Stimulated activated naive CD8-positive, alpha-beta T cell treated with anti-CD3 and anti-CD28 coated beads, Interleukin-15, amount 100 ng/mL, for 72 hours (primary cell): Measurements from ENCODE around the gene ITGB3.

Experiments used
- ATAC-seq: fragments of 150-1000 bp; cut with Tn5 transposase; 2 replicates; pipeline ENCODE4 v1.10.0; 2021; ENCODE audit warnings: mild to moderate bottlenecking, moderate library complexity
- DNase-seq, 2 donors: peaks; one replicate each; pipeline ENCODE4 v3.0.0; 2021 to 2022
- H3K27ac Mint-ChIP-seq, 2 donors: one replicate each; pipeline ENCODE4 v1.8.0; 2022; ENCODE audit warnings: mild to moderate bottlenecking in 2 of 2, mixed read lengths in 2 of 2, moderate library complexity in 2 of 2
- H3K27me3 Mint-ChIP-seq: one replicate; pipeline ENCODE4 v1.8.0; 2022; ENCODE audit warnings: mixed read lengths
- H3K4me1 Mint-ChIP-seq: one replicate; pipeline ENCODE4 v1.8.0; 2022; ENCODE audit warnings: mild to moderate bottlenecking, mixed read lengths
- H3K4me3 Mint-ChIP-seq, 2 donors: one replicate each; pipeline ENCODE4 v1.8.0; 2022; ENCODE audit warnings: mild to moderate bottlenecking in 2 of 2, mixed read lengths in 2 of 2, moderate library complexity in 1 of 2
- H3K9me3 Mint-ChIP-seq, 2 donors: one replicate each; pipeline ENCODE4 v1.8.0; 2022; ENCODE audit warnings: mixed read lengths in 2 of 2

Gene ITGB3

GRCh38 chr17:47315451-47316266 lies 62.0 kb downstream of the ITGB3 start:
- Mint-ChIP-seq H3K9me3 (no peaks in the 10 kb centered on the region), H3K4me1 (no peaks in the 10 kb centered on the region), H3K27me3 (no peaks in the 10 kb centered on the region), H3K27ac (no peak overlapping the region), H3K4me3 (no peak overlapping the region)
- ATAC-seq (peak; percentile 72), DNase-seq (peak; percentile 11 to 29)

GRCh38 chr17:47316311-47316710 lies 62.7 kb downstream of the ITGB3 start:
- ATAC-seq (no peak), DNase-seq (no peak)
- no peaks in the 10 kb centered on the region for H3K4me1 Mint-ChIP-seq
- no peak overlapping the region for H3K27ac Mint-ChIP-seq
- no peaks in the 10 kb centered on the region for H3K27me3 Mint-ChIP-seq
- H3K4me3 Mint-ChIP-seq: no peak overlapping the region
- H3K9me3 Mint-ChIP-seq: peaks cover 4 to 5% of the 10 kb centered on the region in 2 donors

DNA sequence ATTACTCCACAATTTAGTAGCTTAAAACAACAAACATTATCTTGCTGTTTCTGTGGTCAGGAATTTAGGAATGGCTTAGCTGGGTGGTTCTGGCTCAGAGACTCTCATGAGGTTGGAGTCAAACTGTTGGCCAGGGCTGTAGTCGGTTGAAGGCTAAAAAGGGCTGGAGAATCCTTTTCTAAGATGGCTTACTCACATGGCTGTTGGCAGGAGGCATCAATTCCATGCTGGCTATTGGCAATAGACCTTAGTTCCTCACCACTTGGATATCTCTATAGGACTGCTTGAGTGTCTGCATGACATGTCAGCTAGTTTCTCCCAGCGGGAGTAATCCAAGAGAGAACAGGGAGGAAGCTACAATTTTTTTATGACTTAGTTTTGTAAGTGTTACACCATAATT lies 63.5 kb downstream of the ITGB3 start:
- Mint-ChIP-seq H3K4me1 (no peaks in the 10 kb centered on the region), H3K27ac (no peak overlapping the region), H3K27me3 (no peaks in the 10 kb centered on the region), H3K4me3 (no peak overlapping the region), H3K9me3 (peaks cover 6 to 7% of the 10 kb centered on the region in 2 donors)
- ATAC-seq: no peak
- DNase-seq: no peak

DNA sequence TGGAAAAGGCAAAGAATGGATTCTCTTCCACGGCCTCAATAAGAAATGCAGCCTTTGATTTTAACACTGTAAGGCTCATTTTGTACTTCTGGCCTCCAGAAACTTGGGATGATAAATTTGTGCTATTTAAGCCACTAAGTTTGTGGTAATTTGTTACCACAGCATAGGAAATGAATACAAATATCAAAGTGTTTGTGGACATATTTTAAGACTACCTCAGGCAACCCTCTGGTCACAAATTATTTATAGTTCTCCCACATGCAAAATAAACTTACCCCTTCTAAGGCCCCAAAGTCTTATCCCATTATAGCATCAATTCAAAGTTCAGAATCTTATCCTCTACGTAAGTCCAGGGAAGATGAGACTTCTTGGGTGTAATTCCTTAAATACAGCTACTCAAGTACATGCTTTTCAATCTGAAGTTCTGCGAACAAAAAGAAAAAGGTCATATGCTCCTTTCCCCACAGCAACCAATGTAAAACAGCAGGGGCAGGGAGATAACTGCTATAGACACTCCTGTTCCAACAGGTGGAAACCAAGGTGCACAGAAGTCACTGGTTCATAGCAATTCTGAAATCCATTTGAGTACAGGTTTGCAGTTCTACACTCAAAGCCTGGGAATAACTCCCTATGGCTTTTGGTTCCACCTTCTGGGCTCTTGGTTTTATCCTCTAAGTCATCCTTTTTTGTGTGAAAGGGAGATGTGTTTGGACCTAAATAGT lies 64.7 kb downstream of the ITGB3 start:
- DNase-seq (no peak), ATAC-seq (no peak)
- Mint-ChIP-seq H3K4me1 (peaks cover 6% of the 10 kb centered on the region), H3K27ac (no peak overlapping the region), H3K4me3 (no peak overlapping the region), H3K27me3 (peaks cover 10% of the 10 kb centered on the region), H3K9me3 (peaks cover 6 to 7% of the 10 kb centered on the region in 2 donors)

GRCh38 chr17:47320879-47321502 lies 67.4 kb downstream of the ITGB3 start:
- no peak overlapping the region for H3K27ac Mint-ChIP-seq
- no peak overlapping the region for H3K4me3 Mint-ChIP-seq
- DNase-seq (no peak), ATAC-seq (no peak)
- peaks cover 6 to 7% of the 10 kb centered on the region in 2 donors for H3K9me3 Mint-ChIP-seq
- H3K27me3 Mint-ChIP-seq: peaks cover 10% of the 10 kb centered on the region
- H3K4me1 Mint-ChIP-seq: peaks cover 26% of the 10 kb centered on the region

DNA sequence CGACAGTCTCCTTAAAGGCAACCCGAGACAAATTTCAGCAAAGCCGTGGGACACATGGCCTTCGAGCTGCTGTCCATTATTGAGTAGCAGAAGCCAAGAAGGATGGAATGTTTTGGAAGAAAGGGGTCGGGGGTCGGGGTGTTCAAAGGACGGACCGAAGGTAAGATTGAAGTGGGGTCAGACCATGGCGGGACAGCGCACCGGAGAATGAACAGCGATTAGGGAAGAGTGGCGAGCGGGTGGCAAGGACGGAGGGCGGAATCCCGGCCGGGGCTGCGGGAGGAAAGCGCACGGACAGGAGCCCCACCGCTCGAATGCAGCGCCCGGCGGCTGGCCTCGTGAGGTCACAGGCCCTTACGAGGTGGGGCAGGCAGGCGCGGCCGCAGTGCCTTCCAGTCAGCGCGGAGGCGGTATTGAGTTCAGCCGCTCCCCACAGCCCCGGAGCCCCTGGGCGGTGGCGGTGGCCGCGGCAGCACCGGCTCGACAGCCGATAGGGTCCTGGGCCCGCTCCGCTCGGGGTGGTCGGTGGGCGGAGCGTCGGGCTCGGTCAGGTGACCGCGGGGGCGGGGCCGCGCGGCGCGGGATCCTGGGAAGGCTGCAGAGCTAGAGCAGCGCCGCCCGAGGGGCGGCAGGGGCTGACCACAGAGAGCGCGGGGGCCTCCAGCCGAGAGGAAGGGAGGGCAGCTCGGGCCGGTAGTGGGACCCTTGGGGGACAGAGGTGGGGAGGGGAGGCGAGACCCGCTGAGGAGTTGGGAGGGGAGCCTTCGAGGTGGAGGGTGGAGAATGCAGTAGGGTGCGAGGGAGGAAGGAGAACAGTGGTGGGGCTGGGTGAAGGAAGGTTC lies 70.0 kb downstream of the ITGB3 start, which contains the start of gene EFCAB13:
EFCAB13 (plus strand) TSS at position 574 of the 842 bp plus-strand sequence. CDS start 4,399 bp downstream, outside the sequence.
- Mint-ChIP-seq H3K9me3 (peaks cover 6 to 7% of the 10 kb centered on the region in 2 donors), H3K4me3 (peak within 1 kb of the TSS; percentile 91 to 99), H3K27me3 (peaks cover 10% of the 10 kb centered on the region), H3K4me1 (peaks cover 26% of the 10 kb centered on the region), H3K27ac (peak within 1 kb of the TSS; percentile 87 to 97)
- ATAC-seq: peak; percentile 91
- peak; percentile 83 to 84 for DNase-seq

- peaks cover 26% of the 10 kb centered on the region for H3K4me1 Mint-ChIP-seq
- H3K27me3 Mint-ChIP-seq: peaks cover 10% of the 10 kb centered on the region
- peak; percentile 64 to 73 for DNase-seq
- ATAC-seq: peak; percentile 83
- H3K27ac Mint-ChIP-seq: peak overlapping the region; percentile 87 to 97
- H3K9me3 Mint-ChIP-seq: peaks cover 6 to 7% of the 10 kb centered on the region in 2 donors
- peak overlapping the region; percentile 91 to 99 for H3K4me3 Mint-ChIP-seq
Observed at GRCh38 chr17:47324224-47325020, 70.8 kb downstream of the ITGB3 start.

- H3K4me1 Mint-ChIP-seq: peaks cover 26% of the 10 kb centered on the region
- peaks cover 6 to 7% of the 10 kb centered on the region in 2 donors for H3K9me3 Mint-ChIP-seq
- no peak for ATAC-seq
- H3K27me3 Mint-ChIP-seq: peaks cover 10% of the 10 kb centered on the region
- H3K27ac Mint-ChIP-seq: peak overlapping the region in 1 of 2 donors; percentile 87
- H3K4me3 Mint-ChIP-seq: peak overlapping the region; percentile 49 to 99
- DNase-seq: no peak
Observed at GRCh38 chr17:47325176-47325575, 71.5 kb downstream of the ITGB3 start.

DNA sequence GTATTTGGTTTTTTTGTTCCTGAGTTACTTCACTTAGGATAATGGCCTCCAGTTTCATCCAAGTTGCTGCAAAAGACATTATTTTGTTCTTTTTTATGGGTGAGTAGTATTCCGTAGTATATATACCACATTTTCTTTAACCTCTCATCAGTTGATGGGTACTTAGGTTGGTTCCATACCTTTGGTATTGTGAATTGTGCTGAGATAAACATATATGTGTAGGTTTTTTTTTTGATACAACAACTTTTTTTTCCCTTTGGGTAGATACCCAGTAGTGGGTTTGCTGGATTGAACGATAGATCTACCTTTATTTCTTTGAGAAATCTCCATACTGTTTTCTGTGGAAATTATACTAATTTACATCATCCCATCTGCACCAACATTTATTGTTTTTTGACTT lies 76.9 kb downstream of the ITGB3 start:
- peaks cover 2% of the 10 kb centered on the region for H3K4me1 Mint-ChIP-seq

GRCh38 chr17:47332287-47332686 lies 78.7 kb downstream of the ITGB3 start:
- H3K4me1 Mint-ChIP-seq: no peaks in the 10 kb centered on the region
- H3K9me3 Mint-ChIP-seq: no peaks in the 10 kb centered on the region
- H3K27ac Mint-ChIP-seq: no peak overlapping the region
- DNase-seq (no peak), ATAC-seq (no peak)
- no peaks in the 10 kb centered on the region for H3K27me3 Mint-ChIP-seq
- no peak overlapping the region for H3K4me3 Mint-ChIP-seq

More for the DNA sequence above, 76.9 kb downstream of the ITGB3 start:
- DNase-seq: no peak
- Mint-ChIP-seq H3K27ac (no peak overlapping the region), H3K4me3 (no peak overlapping the region), H3K9me3 (no peaks in the 10 kb centered on the region), H3K27me3 (no peaks in the 10 kb centered on the region)
- ATAC-seq: no peak

- H3K4me1 Mint-ChIP-seq: no peaks in the 10 kb centered on the region
- DNase-seq (no peak), ATAC-seq (no peak)
- H3K27ac Mint-ChIP-seq: no peak overlapping the region
- no peaks in the 10 kb centered on the region for H3K9me3 Mint-ChIP-seq
- H3K27me3 Mint-ChIP-seq: no peaks in the 10 kb centered on the region
- H3K4me3 Mint-ChIP-seq: no peak overlapping the region
Observed at GRCh38 chr17:47335101-47335936, 81.7 kb downstream of the ITGB3 start.

- Mint-ChIP-seq H3K4me1 (no peaks in the 10 kb centered on the region), H3K27me3 (no peaks in the 10 kb centered on the region), H3K9me3 (no peaks in the 10 kb centered on the region), H3K27ac (no peak overlapping the region), H3K4me3 (no peak overlapping the region)
- DNase-seq (no peak), ATAC-seq (no peak)
Observed at GRCh38 chr17:47338026-47338425, 84.4 kb downstream of the ITGB3 start.

- Mint-ChIP-seq H3K27ac (no peak overlapping the region), H3K4me3 (no peak overlapping the region)
Observed at GRCh38 chr17:47352848-47353247, 99.2 kb downstream of the ITGB3 start.

GRCh38 chr17:47358652-47359051 lies 105.0 kb downstream of the ITGB3 start:
- no peaks in the 10 kb centered on the region for H3K9me3 Mint-ChIP-seq
- no peaks in the 10 kb centered on the region for H3K27me3 Mint-ChIP-seq
- H3K4me1 Mint-ChIP-seq: peaks cover 4% of the 10 kb centered on the region
- ATAC-seq (no peak), DNase-seq (no peak)
- no peak overlapping the region for H3K4me3 Mint-ChIP-seq
- H3K27ac Mint-ChIP-seq: no peak overlapping the region

More at GRCh38 chr17:47352848-47353247, 99.2 kb downstream of the ITGB3 start:
- Mint-ChIP-seq H3K9me3 (no peaks in the 10 kb centered on the region), H3K4me1 (peaks cover 6% of the 10 kb centered on the region), H3K27me3 (no peaks in the 10 kb centered on the region)
- DNase-seq: no peak
- ATAC-seq: no peak
